Kidney epithelial cell (primary cell): ENCODE data around the gene ZNF764. TPM values are rescaled to one million over a fixed set of nuclear protein-coding genes. Genes with fewer than 3 reads are reported as not detected.

Source experiments
- DNase-seq: peaks from one replicate; pipeline ENCODE4 v3.0.0-alpha.2; 2010; ENCODE audit warnings: low read depth
- H3K27me3 ChIP-seq: 2 replicates; pipeline ENCODE4 v1.6.0; 2011; ENCODE audit warnings: low read length; ENCODE audit not compliant: control insufficient read depth, insufficient read depth
- H3K36me3 ChIP-seq: 2 replicates; pipeline ENCODE4 v1.5.1; 2011; ENCODE audit warnings: low read length; ENCODE audit not compliant: control insufficient read depth, insufficient read depth
- H3K4me3 ChIP-seq: 2 replicates; pipeline ENCODE4 v1.5.1; 2011; ENCODE audit warnings: low read depth, mild to moderate bottlenecking, control low read depth, low read length
- CTCF ChIP-seq: IDR thresholded peaks from 2 replicates; pipeline ENCODE4 v1.5.1; 2011; ENCODE audit warnings: mild to moderate bottlenecking, moderate library complexity, low read length, control low read depth, inconsistent platforms; ENCODE audit not compliant: insufficient read depth, poor library complexity, severe bottlenecking
- total RNA-seq: library from RNA; depleted of rRNA; stranded (reverse); fragments of >200 nt; gene quantifications from 2 replicates; pipeline ENCODE4 v1.2.3, GENCODE V29; 2015

Gene ZNF764
- total RNA-seq, 1 donor from 2014 or later, result 8.5 TPM

- Histone ChIP-seq H3K4me3 (no peak overlapping the region), H3K27me3 (no peaks in the 10 kb centered on the region), H3K36me3 (no peaks in the 10 kb centered on the region)
- TF ChIP-seq CTCF, result no peak
- DNase-seq, result no peak
Measured at GRCh38 chr16:30527635-30528178, 30.5 kb downstream of the ZNF764 start.

GRCh38 chr16:30526823-30527634 lies 31.1 kb downstream of the ZNF764 start:
- Histone ChIP-seq H3K36me3 (no peaks in the 10 kb centered on the region), H3K27me3 (no peaks in the 10 kb centered on the region), H3K4me3 (peak overlapping the region; percentile 66)
- TF ChIP-seq CTCF, result peak; percentile 25
- peak; percentile 82 for DNase-seq

- TF ChIP-seq CTCF, result no peak
- Histone ChIP-seq H3K27me3 (no peaks in the 10 kb centered on the region), H3K36me3 (no peaks in the 10 kb centered on the region), H3K4me3 (peak within 1 kb of the TSS; percentile 66)
- DNase-seq, result no peak
Measured at GRCh38 chr16:30526137-30526822, 31.9 kb downstream of the ZNF764 start, which contains the start of gene ZNF768. Gene ZNF768 (minus strand): TSS chr16:30526566. CDS start chr16:30526413, 153 bp downstream.

GRCh38 chr16:30525844-30526136 lies 32.4 kb downstream of the ZNF764 start:
- Histone ChIP-seq H3K27me3 (no peaks in the 10 kb centered on the region), H3K4me3 (peak overlapping the region; percentile 66), H3K36me3 (no peaks in the 10 kb centered on the region)
- no peak for DNase-seq
- TF ChIP-seq CTCF, result no peak

- no peak for DNase-seq
- TF ChIP-seq CTCF, result no peak
- no peaks in the 10 kb centered on the region for H3K27me3 ChIP-seq
- H3K4me3 ChIP-seq, result no peak overlapping the region
- no peaks in the 10 kb centered on the region for H3K36me3 ChIP-seq
Measured at GRCh38 chr16:30524575-30525568, 33.3 kb downstream of the ZNF764 start.
